ENCODE data around the gene SNAP91.

DNA sequence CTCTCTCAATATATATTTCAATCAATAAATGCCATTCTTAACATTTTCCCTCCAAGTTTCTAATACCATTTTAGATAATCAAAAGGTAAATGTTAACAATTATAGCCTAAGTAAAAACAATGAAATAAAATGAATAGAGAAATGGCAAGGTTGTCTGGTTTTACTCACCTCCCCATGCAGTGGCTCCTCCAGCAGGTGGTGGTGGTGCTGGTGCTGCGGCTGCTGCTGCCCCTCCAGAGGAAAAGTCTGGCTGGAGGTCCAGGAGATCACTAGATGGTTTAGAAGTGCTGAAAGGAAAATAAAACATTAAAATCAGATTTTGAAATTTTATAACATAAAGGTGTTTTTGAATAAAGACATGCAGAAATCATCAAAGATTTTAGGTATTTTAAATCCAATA, 103.4 kb downstream of the SNAP91 start:
- TF ChIP-seq, protein P1, sequence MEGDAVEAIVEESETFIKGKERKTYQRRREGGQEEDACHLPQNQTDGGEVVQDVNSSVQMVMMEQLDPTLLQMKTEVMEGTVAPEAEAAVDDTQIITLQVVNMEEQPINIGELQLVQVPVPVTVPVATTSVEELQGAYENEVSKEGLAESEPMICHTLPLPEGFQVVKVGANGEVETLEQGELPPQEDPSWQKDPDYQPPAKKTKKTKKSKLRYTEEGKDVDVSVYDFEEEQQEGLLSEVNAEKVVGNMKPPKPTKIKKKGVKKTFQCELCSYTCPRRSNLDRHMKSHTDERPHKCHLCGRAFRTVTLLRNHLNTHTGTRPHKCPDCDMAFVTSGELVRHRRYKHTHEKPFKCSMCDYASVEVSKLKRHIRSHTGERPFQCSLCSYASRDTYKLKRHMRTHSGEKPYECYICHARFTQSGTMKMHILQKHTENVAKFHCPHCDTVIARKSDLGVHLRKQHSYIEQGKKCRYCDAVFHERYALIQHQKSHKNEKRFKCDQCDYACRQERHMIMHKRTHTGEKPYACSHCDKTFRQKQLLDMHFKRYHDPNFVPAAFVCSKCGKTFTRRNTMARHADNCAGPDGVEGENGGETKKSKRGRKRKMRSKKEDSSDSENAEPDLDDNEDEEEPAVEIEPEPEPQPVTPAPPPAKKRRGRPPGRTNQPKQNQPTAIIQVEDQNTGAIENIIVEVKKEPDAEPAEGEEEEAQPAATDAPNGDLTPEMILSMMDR (IDR thresholded peaks at IDR 0.05): no peak
- no peak for TF ChIP-seq ZFX (IDR thresholded peaks at IDR 0.05; ENCODE audit: borderline replicate concordance)
